C4-2B (cell line): ENCODE results near the gene SMAD2.

Experiments used
- H3K27ac ChIP-seq: fragments of 450-650 bp; 2 replicates; pipeline ENCODE4 v1.5.1; 2017
- ZFX ChIP-seq: fragments of 450-650 bp; IDR thresholded peaks from 2 replicates; pipeline ENCODE4 v1.6.1; 2017
- TF ChIP-seq, protein P1 (sequence below): fragments of 450-650 bp; conservative IDR thresholded peaks from 2 replicates; pipeline ENCODE4 v1.5.1; 2017; ENCODE audit warnings: mild to moderate bottlenecking

The SMAD2 gene

DNA sequence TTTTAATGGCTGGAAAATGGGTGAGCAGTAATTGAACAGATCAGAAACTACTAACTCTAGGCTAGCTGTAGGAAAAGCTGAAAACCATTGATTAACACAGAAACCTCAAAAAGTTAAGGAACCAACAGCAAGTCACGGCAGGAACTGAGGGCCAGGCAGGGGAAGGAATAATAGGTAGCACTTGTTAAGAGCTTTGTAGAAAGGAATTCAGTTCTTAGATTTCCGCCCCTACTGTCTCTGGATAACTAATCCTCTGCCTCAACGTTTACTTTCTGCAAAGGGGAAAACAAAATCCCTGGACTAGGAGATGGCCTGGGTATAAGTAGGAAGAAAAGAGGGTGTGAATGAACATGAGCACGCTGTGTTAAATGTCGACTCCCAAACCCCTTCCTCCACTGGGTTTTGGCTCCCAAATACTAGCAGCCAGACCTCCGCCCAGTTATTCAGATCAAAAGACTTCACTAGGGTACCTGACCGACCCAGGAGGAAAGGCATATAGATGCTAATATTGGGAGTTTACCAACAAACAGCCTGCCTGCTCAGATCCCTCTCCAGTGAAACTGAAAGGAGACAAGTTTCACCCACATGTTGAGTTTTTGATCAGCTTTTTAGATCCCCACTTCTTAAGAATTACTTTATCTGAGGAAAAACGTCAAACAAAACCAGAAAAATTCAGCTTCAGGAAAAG is 12.4 kb downstream of the SMAD2 start:
- no peak overlapping the region for H3K27ac ChIP-seq
- TF ChIP-seq, protein P1, sequence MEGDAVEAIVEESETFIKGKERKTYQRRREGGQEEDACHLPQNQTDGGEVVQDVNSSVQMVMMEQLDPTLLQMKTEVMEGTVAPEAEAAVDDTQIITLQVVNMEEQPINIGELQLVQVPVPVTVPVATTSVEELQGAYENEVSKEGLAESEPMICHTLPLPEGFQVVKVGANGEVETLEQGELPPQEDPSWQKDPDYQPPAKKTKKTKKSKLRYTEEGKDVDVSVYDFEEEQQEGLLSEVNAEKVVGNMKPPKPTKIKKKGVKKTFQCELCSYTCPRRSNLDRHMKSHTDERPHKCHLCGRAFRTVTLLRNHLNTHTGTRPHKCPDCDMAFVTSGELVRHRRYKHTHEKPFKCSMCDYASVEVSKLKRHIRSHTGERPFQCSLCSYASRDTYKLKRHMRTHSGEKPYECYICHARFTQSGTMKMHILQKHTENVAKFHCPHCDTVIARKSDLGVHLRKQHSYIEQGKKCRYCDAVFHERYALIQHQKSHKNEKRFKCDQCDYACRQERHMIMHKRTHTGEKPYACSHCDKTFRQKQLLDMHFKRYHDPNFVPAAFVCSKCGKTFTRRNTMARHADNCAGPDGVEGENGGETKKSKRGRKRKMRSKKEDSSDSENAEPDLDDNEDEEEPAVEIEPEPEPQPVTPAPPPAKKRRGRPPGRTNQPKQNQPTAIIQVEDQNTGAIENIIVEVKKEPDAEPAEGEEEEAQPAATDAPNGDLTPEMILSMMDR, result no peak
- no peak for TF ChIP-seq ZFX

DNA sequence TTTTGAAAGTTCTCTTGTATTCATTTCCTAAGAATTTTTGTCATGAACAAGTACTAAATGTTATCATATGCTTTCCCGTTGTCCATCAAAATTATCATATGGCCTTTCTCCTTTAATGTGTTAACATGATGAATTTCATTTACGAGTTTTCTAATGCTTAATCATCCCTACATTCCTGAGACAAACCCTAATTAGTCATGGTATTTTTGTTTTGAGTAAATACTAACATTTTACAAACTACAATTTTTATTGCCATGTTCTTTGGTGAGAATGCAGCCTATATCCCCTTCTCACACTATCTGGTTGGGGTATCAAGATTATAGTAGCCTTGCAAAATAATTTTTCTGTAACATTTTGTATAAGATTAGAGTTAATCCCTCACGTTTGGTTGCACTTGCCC is 14.5 kb downstream of the SMAD2 start:
- TF ChIP-seq ZFX, result no peak
- TF ChIP-seq, protein P1, result no peak
- H3K27ac ChIP-seq, result no peak overlapping the region

DNA sequence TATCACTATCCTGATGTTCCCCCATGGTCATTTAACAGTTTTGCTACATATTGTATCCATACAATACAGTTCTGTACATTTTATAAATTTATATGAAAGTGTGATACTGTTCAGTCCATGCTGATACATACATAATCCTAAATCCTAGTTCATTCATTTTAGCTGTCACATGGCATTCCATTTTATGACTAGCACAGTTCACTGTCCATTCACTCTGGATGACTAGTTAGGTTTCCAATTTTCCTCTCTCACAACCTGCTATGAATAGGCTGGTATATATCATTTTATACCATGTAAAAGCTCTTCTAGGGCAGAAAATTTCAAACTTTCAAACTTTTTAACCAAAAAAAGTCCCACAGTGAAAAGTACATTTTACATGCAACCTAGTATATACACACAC is 15.2 kb downstream of the SMAD2 start:
- H3K27ac ChIP-seq, result no peak overlapping the region
- TF ChIP-seq ZFX, result no peak
- TF ChIP-seq, protein P1, result no peak

DNA sequence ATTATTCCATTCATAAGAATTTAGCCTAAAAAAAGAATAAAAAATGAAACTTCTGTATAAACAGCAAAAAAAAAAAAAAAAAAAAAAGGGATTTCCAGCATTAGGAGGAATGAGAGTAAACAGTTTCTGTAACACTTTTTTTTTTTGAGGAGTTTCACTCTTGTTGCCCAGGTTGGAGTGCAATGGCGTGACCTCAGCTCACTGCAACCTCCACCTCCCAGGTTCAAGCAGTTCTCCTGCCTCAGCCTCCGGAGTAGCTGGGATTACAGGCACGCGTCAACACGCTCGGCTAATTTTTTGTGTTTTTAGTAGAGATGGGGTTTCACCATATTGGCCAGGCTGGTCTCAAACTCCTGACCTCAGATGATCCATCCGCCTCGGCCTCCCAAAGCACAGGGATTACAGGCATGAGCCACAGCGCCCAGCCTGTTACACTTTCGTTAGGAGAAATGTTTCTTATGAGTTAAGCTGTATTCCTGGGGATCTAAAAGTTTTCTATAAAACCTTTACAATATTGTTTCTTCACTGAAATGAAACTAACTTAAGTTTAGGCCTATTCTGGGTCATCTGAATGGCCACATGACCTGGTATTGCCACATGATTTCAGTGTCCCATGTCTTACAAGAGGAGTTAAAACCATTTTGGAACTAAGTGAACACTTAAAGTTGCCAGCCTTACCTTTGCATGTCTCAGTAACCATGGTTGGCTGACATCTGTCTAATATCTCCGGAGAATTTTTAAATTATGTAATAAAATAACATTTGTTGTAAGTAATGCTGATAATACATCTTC is 17.5 kb downstream of the SMAD2 start:
- no peak for TF ChIP-seq ZFX
- TF ChIP-seq, protein P1, result no peak
- no peak overlapping the region for H3K27ac ChIP-seq

DNA sequence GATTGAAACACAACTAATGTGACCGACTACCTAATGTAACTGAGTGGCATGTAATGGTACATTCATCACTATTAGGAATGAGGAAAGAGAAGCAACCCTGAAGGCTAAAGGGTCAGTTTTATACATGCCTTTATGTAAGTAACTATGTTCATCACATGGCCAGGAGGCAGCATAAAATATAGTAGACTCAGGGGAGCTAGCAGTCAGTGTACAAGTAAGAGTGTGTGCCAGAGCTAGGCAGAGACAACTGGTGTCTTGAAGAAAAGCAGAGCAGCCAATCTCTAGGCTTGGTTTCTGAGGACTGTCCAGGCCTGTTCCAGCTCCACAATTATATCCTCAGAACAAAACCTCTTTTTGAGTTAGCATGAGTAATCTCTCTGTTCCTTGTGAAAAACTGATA is 18.1 kb downstream of the SMAD2 start:
- H3K27ac ChIP-seq, result no peak overlapping the region
- TF ChIP-seq, protein P1, result no peak
- TF ChIP-seq ZFX, result no peak

DNA sequence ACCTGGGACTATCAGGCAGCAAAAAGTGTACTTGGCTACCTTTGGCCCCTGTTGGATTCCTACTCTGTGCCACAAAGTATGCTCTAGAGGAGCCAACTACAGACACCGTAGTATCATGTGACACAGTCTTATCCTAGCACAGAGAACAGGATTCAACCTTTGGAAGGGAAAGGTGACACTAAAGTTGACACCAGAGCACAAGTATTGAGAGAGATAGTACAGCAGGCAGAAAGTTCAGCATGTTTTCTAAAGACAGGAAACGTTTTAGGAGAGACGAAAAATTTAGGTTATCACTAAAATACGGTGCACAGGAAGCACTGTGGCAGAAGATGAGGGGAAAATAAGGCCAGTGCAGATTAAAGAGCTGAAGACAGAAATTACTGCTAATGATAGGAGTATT is 18.6 kb downstream of the SMAD2 start:
- TF ChIP-seq, protein P1, result no peak
- TF ChIP-seq ZFX, result no peak
- no peak overlapping the region for H3K27ac ChIP-seq

DNA sequence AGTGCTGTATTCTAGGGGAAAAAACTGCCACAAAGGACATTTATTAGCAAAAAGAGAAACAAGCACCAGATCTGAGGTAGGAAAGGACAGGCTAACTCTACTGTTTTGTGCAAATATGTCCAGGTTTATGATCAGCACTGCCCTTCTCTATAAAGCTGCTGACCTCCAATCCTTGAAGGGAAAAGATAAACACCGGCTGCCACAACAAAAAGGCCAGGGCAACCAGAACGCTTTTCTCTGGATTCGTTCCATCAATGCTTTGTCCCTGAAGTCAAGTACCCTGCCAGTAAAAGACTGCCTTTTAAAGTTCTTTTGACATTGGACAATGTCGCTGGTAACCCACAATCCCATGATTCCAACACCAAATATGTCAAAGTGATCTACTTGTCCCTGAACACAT is 21.0 kb downstream of the SMAD2 start:
- TF ChIP-seq, protein P1, result no peak
- TF ChIP-seq ZFX, result no peak
- H3K27ac ChIP-seq, result no peak overlapping the region
